Measurements from ENCODE around the gene FHIT. TPM values are rescaled to one million over a fixed set of nuclear protein-coding genes. Genes with fewer than 3 reads are reported as not detected.

Gene FHIT
- total and polyA plus RNA-seq, 10 of the 15 experiments (the other 5 are each of a cell fraction or from before 2014, with no cell fraction given): 4.2 to 14.9 (median 9.4) TPM

DNA sequence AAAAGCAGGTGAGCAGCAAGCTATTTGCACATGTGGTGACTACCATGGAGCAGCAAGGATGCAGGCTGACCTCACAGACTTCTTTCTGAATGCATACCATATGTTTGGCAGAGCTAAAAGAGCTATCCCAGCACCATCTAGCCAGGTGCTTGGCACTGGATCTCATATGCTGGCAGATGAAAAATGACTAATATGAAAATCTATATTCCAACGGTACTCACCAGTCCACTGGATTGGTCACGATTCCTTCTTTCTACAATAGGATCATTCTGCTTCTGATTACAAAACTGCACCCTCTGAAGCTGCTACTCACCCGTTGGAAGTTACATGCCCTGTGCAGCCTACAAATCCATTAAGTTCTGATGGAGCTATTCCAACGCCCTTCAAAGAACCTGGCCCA lies 1487.1 kb downstream of the FHIT start:
- POLR2A ChIA-PET: no interaction called here
- CTCF ChIA-PET: no interaction called here
- DNase-seq (ENCODE audit: low read depth, low spot score) (no peak), ATAC-seq (no peak), FAIRE-seq (no peak)
- TF ChIP-seq, protein P1, sequence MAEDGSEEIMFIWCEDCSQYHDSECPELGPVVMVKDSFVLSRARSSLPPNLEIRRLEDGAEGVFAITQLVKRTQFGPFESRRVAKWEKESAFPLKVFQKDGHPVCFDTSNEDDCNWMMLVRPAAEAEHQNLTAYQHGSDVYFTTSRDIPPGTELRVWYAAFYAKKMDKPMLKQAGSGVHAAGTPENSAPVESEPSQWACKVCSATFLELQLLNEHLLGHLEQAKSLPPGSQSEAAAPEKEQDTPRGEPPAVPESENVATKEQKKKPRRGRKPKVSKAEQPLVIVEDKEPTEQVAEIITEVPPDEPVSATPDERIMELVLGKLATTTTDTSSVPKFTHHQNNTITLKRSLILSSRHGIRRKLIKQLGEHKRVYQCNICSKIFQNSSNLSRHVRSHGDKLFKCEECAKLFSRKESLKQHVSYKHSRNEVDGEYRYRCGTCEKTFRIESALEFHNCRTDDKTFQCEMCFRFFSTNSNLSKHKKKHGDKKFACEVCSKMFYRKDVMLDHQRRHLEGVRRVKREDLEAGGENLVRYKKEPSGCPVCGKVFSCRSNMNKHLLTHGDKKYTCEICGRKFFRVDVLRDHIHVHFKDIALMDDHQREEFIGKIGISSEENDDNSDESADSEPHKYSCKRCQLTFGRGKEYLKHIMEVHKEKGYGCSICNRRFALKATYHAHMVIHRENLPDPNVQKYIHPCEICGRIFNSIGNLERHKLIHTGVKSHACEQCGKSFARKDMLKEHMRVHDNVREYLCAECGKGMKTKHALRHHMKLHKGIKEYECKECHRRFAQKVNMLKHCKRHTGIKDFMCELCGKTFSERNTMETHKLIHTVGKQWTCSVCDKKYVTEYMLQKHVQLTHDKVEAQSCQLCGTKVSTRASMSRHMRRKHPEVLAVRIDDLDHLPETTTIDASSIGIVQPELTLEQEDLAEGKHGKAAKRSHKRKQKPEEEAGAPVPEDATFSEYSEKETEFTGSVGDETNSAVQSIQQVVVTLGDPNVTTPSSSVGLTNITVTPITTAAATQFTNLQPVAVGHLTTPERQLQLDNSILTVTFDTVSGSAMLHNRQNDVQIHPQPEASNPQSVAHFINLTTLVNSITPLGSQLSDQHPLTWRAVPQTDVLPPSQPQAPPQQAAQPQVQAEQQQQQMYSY (CRISPR knock-in tag; IDR thresholded peaks at IDR 0.05): no peak
- no peak for TF ChIP-seq NR2C2 (IDR thresholded peaks at IDR 0.05; ENCODE audit: borderline replicate concordance, control insufficient read depth, insufficient read length, low read depth)
- no peak for TF ChIP-seq CBX3 (IDR thresholded peaks at IDR 0.05; ENCODE audit: borderline replicate concordance, low read depth)
- TF ChIP-seq IRF4 (IDR thresholded peaks at IDR 0.05; ENCODE audit: low read depth, low read length): no peak
- TF ChIP-seq SIX5 (IDR thresholded peaks at IDR 0.05; ENCODE audit: low read depth, low read length, severe bottlenecking): no peak
- no peak for TF ChIP-seq ESRRA (IDR thresholded peaks at IDR 0.05; ENCODE audit: low read length)
- no peak for TF ChIP-seq SUPT20H (IDR thresholded peaks at IDR 0.05; ENCODE audit: borderline replicate concordance, control insufficient read depth, low read depth, low read length)
- no peak for TF ChIP-seq TCF7 (IDR thresholded peaks at IDR 0.05; ENCODE audit: borderline replicate concordance)
- Histone ChIP-seq H3K4me2 (ENCODE audit: control insufficient read depth, insufficient read depth) (no peak overlapping the region), H3K36me3 (ENCODE audit: control insufficient read depth in 2 of 2, insufficient read depth in 2 of 2, low read length in 1 of 2) (no peaks in the 10 kb centered on the region), H3K9ac (ENCODE audit: control insufficient read depth, insufficient read depth, low read length) (no peak overlapping the region), H3K27me3 (replicated peaks in 1 of 2; ENCODE audit: control insufficient read depth in 2 of 2, insufficient read depth in 2 of 2, low read length in 1 of 2) (no peaks in the 10 kb centered on the region; a peak in 1 of 4 replicates), H3K9me3 (replicated peaks; ENCODE audit: control insufficient read depth, insufficient read depth, low read length) (no peaks in the 10 kb centered on the region), H2AFZ (ENCODE audit: control insufficient read depth, low read depth, low read length) (no peak overlapping the region), H3K79me2 (ENCODE audit: control insufficient read depth, insufficient read depth, low read length) (no peaks in the 10 kb centered on the region), H4K20me1 (ENCODE audit: control insufficient read depth, insufficient read depth) (no peaks in the 10 kb centered on the region), H3K27ac (ENCODE audit: control insufficient read depth, insufficient read depth) (no peak overlapping the region), H3K4me1 (ENCODE audit: control insufficient read depth, insufficient read depth, low read length) (no peaks in the 10 kb centered on the region), H3K4me3 (no peak overlapping the region)
- 7% methylated on average over 4 of the region's 4 CpGs for WGBS (ENCODE audit: insufficient coverage, insufficient replicate concordance, low lambda C conversion rate, missing lambda C conversion rate)
- SMC1A ChIA-PET (ENCODE audit: uncharacterized antibody, unreplicated experiment): interaction anchor here (1.2 to 1.5 kb wide), 3 partner anchors 8 to 188 kb away, joined by 3 to 6 read pairs (median 4); no protein-coding TSS in a partner anchor
- intact Hi-C loops (cut with micrococcal nuclease; ENCODE audit: unreplicated experiment) (no loop called here), in situ Hi-C loops (cut with MboI) (no loop called here)
- RAD21 ChIA-PET (ENCODE audit: unreplicated experiment): no interaction called here
- BruUV-seq (replicated peaks): no TSS peak
